Measurements from ENCODE around the gene NBL1. TPM values are rescaled to one million over a fixed set of nuclear protein-coding genes. Genes with fewer than 3 reads are reported as not detected.
A peak's percentile ranks its signal among the peaks of the same experiment; 100 is the strongest.

NBL1 gene
- polyA plus RNA-seq, 4 donors, result 60.6 to 503 (median 474) TPM

DNA sequence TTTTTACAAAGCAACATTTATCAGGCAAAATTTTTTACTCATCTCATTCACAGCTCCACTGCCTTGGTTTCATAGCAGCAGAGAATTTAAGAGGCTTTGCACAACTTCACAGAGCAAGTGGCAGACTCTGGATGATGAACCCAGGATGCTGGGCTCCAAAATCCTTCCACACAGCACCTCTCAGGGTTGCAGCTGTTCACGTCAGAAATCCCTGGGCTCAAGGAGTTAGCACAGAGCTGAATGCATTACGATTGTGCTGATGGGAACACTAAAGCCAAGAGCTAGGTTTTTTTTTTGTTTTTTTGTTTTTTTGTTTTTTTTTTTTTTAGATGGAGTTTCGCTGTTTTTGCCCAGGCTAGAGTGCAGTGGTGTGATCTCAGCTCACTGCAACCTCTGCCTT, 18.2 kb downstream of the NBL1 start:
- FAIRE-seq, result no peak
- no peak for DNase-seq
- no peak overlapping the region for H3K4me3 ChIP-seq (ENCODE audit: low read depth in 1 of 3, low read length in 3 of 3)
- no peak overlapping the region for H3K27ac ChIP-seq (ENCODE audit: low read depth in 1 of 3, low read length in 2 of 3)
- H3K27me3 ChIP-seq (ENCODE audit: control insufficient read depth in 3 of 3, insufficient read depth in 3 of 3, low read length in 3 of 3), result peaks cover 14 to 52% (median 24%) of the 10 kb centered on the region in 3 donors
- peaks cover 0 to 17% (median 0%) of the 10 kb centered on the region in 3 donors for H3K36me3 ChIP-seq (ENCODE audit: control insufficient read depth in 3 of 3, insufficient read depth in 2 of 3, low read depth in 1 of 3, low read length in 3 of 3)
- 44 to 65% (median 62%) methylated on average over 3 of the region's 3 CpGs for WGBS, 3 donors
- H3K9me3 ChIP-seq (ENCODE audit: control insufficient read depth in 2 of 2, insufficient read depth in 1 of 2, low read depth in 1 of 2, low read length in 1 of 2), result no peaks in the 10 kb centered on the region
- H3K4me1 ChIP-seq (ENCODE audit: control insufficient read depth in 3 of 3, insufficient read depth in 2 of 3, low read depth in 1 of 3, low read length in 2 of 3), result peaks cover 0 to 2% (median 2%) of the 10 kb centered on the region in 3 donors

- 3 to 5% (median 3%) methylated on average over 26 to 80 of the region's 80 CpGs for WGBS, 3 donors
Observed at GRCh38 chr1:19664453-19665185, 20.5 kb downstream of the NBL1 start, which contains the start of gene HTR6. Gene HTR6, plus strand, starts transcription at chr1:19664875. Its CDS starts 879 bp downstream, at chr1:19665754.

DNA sequence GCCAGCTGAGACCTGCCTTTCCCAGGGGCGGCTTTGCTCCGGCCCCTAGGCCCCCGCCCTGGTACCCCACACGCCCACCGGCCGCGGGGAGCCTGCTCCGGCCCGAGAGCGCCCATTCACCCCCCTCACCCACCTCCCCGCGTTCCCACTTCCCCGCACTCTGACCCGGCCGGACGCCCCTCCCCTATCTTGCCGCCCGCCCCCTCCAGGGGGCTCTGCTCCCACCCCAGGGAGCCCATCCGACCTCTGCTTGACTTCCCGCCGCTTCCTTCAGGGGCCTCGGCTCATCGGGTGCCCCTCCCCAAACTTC, 21.0 kb downstream of the NBL1 start:
- Histone ChIP-seq H3K27ac (ENCODE audit: low read depth in 1 of 3, low read length in 2 of 3) (no peak overlapping the region), H3K27me3 (ENCODE audit: control insufficient read depth in 3 of 3, insufficient read depth in 3 of 3, low read length in 3 of 3) (peaks cover 14 to 71% (median 26%) of the 10 kb centered on the region in 3 donors), H3K4me3 (ENCODE audit: low read depth in 1 of 3, low read length in 3 of 3) (peak overlapping the region in 1 of 3 donors; percentile 48), H3K36me3 (ENCODE audit: control insufficient read depth in 3 of 3, insufficient read depth in 2 of 3, low read depth in 1 of 3, low read length in 3 of 3) (no peaks in the 10 kb centered on the region), H3K4me1 (ENCODE audit: control insufficient read depth in 3 of 3, insufficient read depth in 2 of 3, low read depth in 1 of 3, low read length in 2 of 3) (peaks cover 0 to 2% (median 2%) of the 10 kb centered on the region in 3 donors), H3K9me3 (ENCODE audit: control insufficient read depth in 2 of 2, insufficient read depth in 1 of 2, low read depth in 1 of 2, low read length in 1 of 2) (no peaks in the 10 kb centered on the region)
- DNase-seq (no peak), FAIRE-seq (no peak)
- 0 to 2% (median 0%) methylated on average over 5 to 23 of the region's 23 CpGs for WGBS, 3 donors

More at GRCh38 chr1:19664453-19665185, 20.5 kb downstream of the NBL1 start, which contains the start of gene HTR6:
- DNase-seq (no peak), FAIRE-seq (no peak)
- H3K4me1 ChIP-seq (ENCODE audit: control insufficient read depth in 3 of 3, insufficient read depth in 2 of 3, low read depth in 1 of 3, low read length in 2 of 3), result peaks cover 0 to 2% (median 2%) of the 10 kb centered on the region in 3 donors
- peak within 1 kb of the TSS in 1 of 3 donors; percentile 48 for H3K4me3 ChIP-seq (ENCODE audit: low read depth in 1 of 3, low read length in 3 of 3)
- H3K9me3 ChIP-seq (ENCODE audit: control insufficient read depth in 2 of 2, insufficient read depth in 1 of 2, low read depth in 1 of 2, low read length in 1 of 2), result no peaks in the 10 kb centered on the region
- no peak within 1 kb of the TSS for H3K27ac ChIP-seq (ENCODE audit: low read depth in 1 of 3, low read length in 2 of 3)
- no peaks in the 10 kb centered on the region for H3K36me3 ChIP-seq (ENCODE audit: control insufficient read depth in 3 of 3, insufficient read depth in 2 of 3, low read depth in 1 of 3, low read length in 3 of 3)
- H3K27me3 ChIP-seq (ENCODE audit: control insufficient read depth in 3 of 3, insufficient read depth in 3 of 3, low read length in 3 of 3), result peaks cover 14 to 66% (median 26%) of the 10 kb centered on the region in 3 donors

GRCh38 chr1:19665496-19666465, 21.7 kb downstream of the NBL1 start:
- Histone ChIP-seq H3K27me3 (ENCODE audit: control insufficient read depth in 3 of 3, insufficient read depth in 3 of 3, low read length in 3 of 3) (peaks cover 14 to 71% (median 26%) of the 10 kb centered on the region in 3 donors), H3K27ac (ENCODE audit: low read depth in 1 of 3, low read length in 2 of 3) (no peak overlapping the region), H3K4me1 (ENCODE audit: control insufficient read depth in 3 of 3, insufficient read depth in 2 of 3, low read depth in 1 of 3, low read length in 2 of 3) (peaks cover 0 to 2% (median 2%) of the 10 kb centered on the region in 3 donors), H3K36me3 (ENCODE audit: control insufficient read depth in 3 of 3, insufficient read depth in 2 of 3, low read depth in 1 of 3, low read length in 3 of 3) (no peaks in the 10 kb centered on the region), H3K4me3 (ENCODE audit: low read depth in 1 of 3, low read length in 3 of 3) (peak overlapping the region in 1 of 3 donors; percentile 48), H3K9me3 (ENCODE audit: control insufficient read depth in 2 of 2, insufficient read depth in 1 of 2, low read depth in 1 of 2, low read length in 1 of 2) (no peaks in the 10 kb centered on the region)
- FAIRE-seq, result no peak
- no peak for DNase-seq
- 15 to 24% (median 15%) methylated on average over 77 to 84 of the region's 84 CpGs for WGBS, 3 donors

- DNase-seq, result no peak
- peaks cover 12 to 60% (median 27%) of the 10 kb centered on the region in 3 donors for H3K27me3 ChIP-seq (ENCODE audit: control insufficient read depth in 3 of 3, insufficient read depth in 3 of 3, low read length in 3 of 3)
- H3K4me1 ChIP-seq (ENCODE audit: control insufficient read depth in 3 of 3, insufficient read depth in 2 of 3, low read depth in 1 of 3, low read length in 2 of 3), result peaks cover 0 to 2% (median 2%) of the 10 kb centered on the region in 3 donors
- no peak for FAIRE-seq
- H3K36me3 ChIP-seq (ENCODE audit: control insufficient read depth in 3 of 3, insufficient read depth in 2 of 3, low read depth in 1 of 3, low read length in 3 of 3), result no peaks in the 10 kb centered on the region
- H3K4me3 ChIP-seq (ENCODE audit: low read depth in 1 of 3, low read length in 3 of 3), result no peak overlapping the region
- WGBS, 3 donors, result 74 to 78% (median 77%) methylated on average over 8 of the region's 8 CpGs
- H3K27ac ChIP-seq (ENCODE audit: low read depth in 1 of 3, low read length in 2 of 3), result no peak overlapping the region
- no peaks in the 10 kb centered on the region for H3K9me3 ChIP-seq (ENCODE audit: control insufficient read depth in 2 of 2, insufficient read depth in 1 of 2, low read depth in 1 of 2, low read length in 1 of 2)
Observed at GRCh38 chr1:19668888-19669287, 24.8 kb downstream of the NBL1 start.

DNA sequence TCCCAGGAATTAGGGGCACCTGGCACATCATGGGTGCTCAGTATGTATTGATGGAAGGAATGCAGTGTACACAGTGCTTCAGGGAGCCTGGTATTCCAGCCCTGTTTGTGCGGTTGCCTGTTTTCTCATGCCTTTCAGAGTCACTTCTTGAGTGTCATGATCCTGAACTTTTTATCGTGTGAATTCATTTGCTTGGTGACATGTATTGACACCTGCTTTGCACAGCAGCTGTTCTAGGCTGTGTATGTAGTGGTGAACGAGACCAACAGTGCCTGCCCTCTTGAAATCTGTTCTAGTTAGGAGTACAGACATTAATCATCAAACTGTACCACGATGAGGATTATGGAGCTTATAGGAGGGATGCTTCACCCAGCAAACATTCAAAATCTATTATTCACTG, 26.7 kb downstream of the NBL1 start:
- H3K4me1 ChIP-seq (ENCODE audit: control insufficient read depth in 3 of 3, insufficient read depth in 2 of 3, low read depth in 1 of 3, low read length in 2 of 3), result no peaks in the 10 kb centered on the region
- H3K27ac ChIP-seq (ENCODE audit: low read depth in 1 of 3, low read length in 2 of 3), result no peak overlapping the region
- H3K36me3 ChIP-seq (ENCODE audit: control insufficient read depth in 3 of 3, insufficient read depth in 2 of 3, low read depth in 1 of 3, low read length in 3 of 3), result no peaks in the 10 kb centered on the region
- H3K9me3 ChIP-seq (ENCODE audit: control insufficient read depth in 2 of 2, insufficient read depth in 1 of 2, low read depth in 1 of 2, low read length in 1 of 2), result no peaks in the 10 kb centered on the region
- 43 to 56% (median 50%) methylated on average over 4 of the region's 4 CpGs for WGBS, 3 donors
- DNase-seq, result no peak
- H3K4me3 ChIP-seq (ENCODE audit: low read depth in 1 of 3, low read length in 3 of 3), result no peak overlapping the region
- peaks cover 8 to 44% (median 17%) of the 10 kb centered on the region in 3 donors for H3K27me3 ChIP-seq (ENCODE audit: control insufficient read depth in 3 of 3, insufficient read depth in 3 of 3, low read length in 3 of 3)
- no peak for FAIRE-seq

DNA sequence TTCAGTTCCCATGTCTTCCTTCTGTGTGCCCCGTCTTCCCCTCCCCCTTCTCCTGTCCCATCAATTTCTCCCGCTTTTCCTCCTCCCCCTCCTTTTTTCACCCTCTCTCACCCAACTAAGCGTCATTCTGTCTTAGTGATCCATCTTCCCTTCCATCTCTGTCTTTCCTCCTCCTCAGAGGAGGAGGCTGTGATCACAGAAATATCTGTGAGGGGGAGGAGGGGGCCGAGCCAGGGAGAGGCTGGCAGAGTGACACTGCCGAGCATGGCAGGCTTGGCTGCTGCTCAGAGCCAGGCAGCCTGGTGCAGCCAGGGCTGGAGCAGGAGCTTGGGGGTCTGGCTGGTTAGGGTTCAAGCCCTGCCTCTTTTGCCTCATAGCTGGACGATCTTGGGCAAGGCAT, 28.1 kb downstream of the NBL1 start:
- DNase-seq (no peak), FAIRE-seq (no peak)
- 51 to 54% (median 53%) methylated on average over 6 of the region's 6 CpGs for WGBS, 3 donors
- peaks cover 0 to 30% (median 5%) of the 10 kb centered on the region in 3 donors for H3K27me3 ChIP-seq (ENCODE audit: control insufficient read depth in 3 of 3, insufficient read depth in 3 of 3, low read length in 3 of 3)
- H3K4me1 ChIP-seq (ENCODE audit: control insufficient read depth in 3 of 3, insufficient read depth in 2 of 3, low read depth in 1 of 3, low read length in 2 of 3), result no peaks in the 10 kb centered on the region
- H3K36me3 ChIP-seq (ENCODE audit: control insufficient read depth in 3 of 3, insufficient read depth in 2 of 3, low read depth in 1 of 3, low read length in 3 of 3), result no peaks in the 10 kb centered on the region
- no peaks in the 10 kb centered on the region for H3K9me3 ChIP-seq (ENCODE audit: control insufficient read depth in 2 of 2, insufficient read depth in 1 of 2, low read depth in 1 of 2, low read length in 1 of 2)
- no peak overlapping the region for H3K4me3 ChIP-seq (ENCODE audit: low read depth in 1 of 3, low read length in 3 of 3)
- no peak overlapping the region for H3K27ac ChIP-seq (ENCODE audit: low read depth in 1 of 3, low read length in 2 of 3)

- no peaks in the 10 kb centered on the region for H3K4me1 ChIP-seq (ENCODE audit: control insufficient read depth in 3 of 3, insufficient read depth in 2 of 3, low read depth in 1 of 3, low read length in 2 of 3)
- no peak for FAIRE-seq
- 65 to 77% (median 75%) methylated on average over 5 of the region's 5 CpGs for WGBS, 3 donors
Observed at GRCh38 chr1:19675797-19676196, 31.7 kb downstream of the NBL1 start.

More at GRCh38 chr1:19675797-19676196, 31.7 kb downstream of the NBL1 start:
- DNase-seq, result no peak
- H3K27ac ChIP-seq (ENCODE audit: low read depth in 1 of 3, low read length in 2 of 3), result no peak overlapping the region
- peaks cover 0 to 7% (median 2%) of the 10 kb centered on the region in 3 donors for H3K27me3 ChIP-seq (ENCODE audit: control insufficient read depth in 3 of 3, insufficient read depth in 3 of 3, low read length in 3 of 3)
- H3K9me3 ChIP-seq (ENCODE audit: control insufficient read depth in 2 of 2, insufficient read depth in 1 of 2, low read depth in 1 of 2, low read length in 1 of 2), result no peaks in the 10 kb centered on the region
- H3K36me3 ChIP-seq (ENCODE audit: control insufficient read depth in 3 of 3, insufficient read depth in 2 of 3, low read depth in 1 of 3, low read length in 3 of 3), result no peaks in the 10 kb centered on the region
- H3K4me3 ChIP-seq (ENCODE audit: low read depth in 1 of 3, low read length in 3 of 3), result no peak overlapping the region

Measured in small intestine (tissue), 7 donors.